ENCODE measurements around the gene PLXND1. TPM values are rescaled to one million over a fixed set of nuclear protein-coding genes. Genes with fewer than 3 reads are reported as not detected.
A peak's percentile ranks its signal among the peaks of the same experiment; 100 is the strongest.

PLXND1 gene
- total RNA-seq, 3 donors from 2014 or later (not counting 1 experiment from before 2014, with no cell fraction given) = 135 to 214 (median 189) TPM

DNA sequence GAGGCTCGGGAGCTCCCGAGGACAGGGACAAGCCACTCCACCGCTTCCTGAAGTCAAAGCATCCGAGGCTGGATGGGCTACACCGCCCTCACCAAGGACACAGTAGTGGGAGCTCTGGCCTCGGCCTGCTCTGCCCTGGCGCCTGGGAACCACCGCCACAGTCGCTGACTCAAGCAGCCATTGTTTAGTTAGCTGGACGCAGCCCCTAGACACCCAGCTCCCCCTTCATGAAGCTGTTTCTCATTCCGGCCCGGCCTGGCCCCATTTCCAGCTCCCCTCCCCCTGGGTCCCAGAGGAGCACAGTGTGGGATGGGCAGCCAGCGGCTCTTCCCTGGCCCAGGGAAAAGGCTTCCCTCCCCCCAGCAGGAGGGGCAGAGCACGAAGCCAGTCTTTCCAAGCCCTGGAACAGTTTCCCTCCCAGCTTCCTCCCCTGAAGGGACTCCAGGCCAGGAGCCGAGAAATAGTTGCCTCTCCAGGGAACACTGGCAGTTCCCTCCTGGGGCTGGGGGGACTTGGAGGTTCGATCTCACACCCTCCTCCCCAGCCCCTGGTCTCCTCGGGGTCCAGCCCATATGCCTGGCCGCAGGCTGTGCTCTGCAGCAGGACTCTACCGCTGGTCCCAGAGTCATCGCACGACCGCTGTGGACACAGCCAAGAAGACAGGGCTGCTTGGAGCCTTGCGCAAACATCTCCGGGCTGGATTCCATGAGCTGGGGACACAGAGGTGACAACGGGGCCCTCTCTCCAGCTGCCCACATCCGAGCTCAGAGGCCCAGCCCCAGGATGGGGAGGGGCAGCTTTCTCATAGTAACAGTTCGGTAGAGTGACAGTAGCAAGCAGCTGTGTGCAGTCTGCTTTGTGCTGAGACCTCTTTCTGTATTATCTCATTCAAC lies 10.0 kb downstream of the PLXND1 start:
- H3K4me3 ChIP-seq (ENCODE audit: low read length) = no peak overlapping the region
- WGBS (ENCODE audit: insufficient coverage) = 85% methylated on average over 26 of the region's 27 CpGs
- ATAC-seq = peak; percentile 27 to 61 (median 41)
- DNase-seq = peak in 1 of 2 donors; percentile 25
- TF ChIP-seq, protein P1, sequence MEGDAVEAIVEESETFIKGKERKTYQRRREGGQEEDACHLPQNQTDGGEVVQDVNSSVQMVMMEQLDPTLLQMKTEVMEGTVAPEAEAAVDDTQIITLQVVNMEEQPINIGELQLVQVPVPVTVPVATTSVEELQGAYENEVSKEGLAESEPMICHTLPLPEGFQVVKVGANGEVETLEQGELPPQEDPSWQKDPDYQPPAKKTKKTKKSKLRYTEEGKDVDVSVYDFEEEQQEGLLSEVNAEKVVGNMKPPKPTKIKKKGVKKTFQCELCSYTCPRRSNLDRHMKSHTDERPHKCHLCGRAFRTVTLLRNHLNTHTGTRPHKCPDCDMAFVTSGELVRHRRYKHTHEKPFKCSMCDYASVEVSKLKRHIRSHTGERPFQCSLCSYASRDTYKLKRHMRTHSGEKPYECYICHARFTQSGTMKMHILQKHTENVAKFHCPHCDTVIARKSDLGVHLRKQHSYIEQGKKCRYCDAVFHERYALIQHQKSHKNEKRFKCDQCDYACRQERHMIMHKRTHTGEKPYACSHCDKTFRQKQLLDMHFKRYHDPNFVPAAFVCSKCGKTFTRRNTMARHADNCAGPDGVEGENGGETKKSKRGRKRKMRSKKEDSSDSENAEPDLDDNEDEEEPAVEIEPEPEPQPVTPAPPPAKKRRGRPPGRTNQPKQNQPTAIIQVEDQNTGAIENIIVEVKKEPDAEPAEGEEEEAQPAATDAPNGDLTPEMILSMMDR (IDR thresholded peaks at IDR 0.05) = no peak
- H3K27ac ChIP-seq (ENCODE audit: low read length) = no peak overlapping the region
- peaks cover 53 to 81% of the 10 kb centered on the region in 2 donors for H3K4me1 Mint-ChIP-seq
- no peaks in the 10 kb centered on the region for H3K27me3 ChIP-seq (ENCODE audit: control insufficient read depth, insufficient read depth, low read length)
- H3K4me1 ChIP-seq (ENCODE audit: control insufficient read depth, insufficient read depth, low read length) = peaks cover 98% of the 10 kb centered on the region
- H3K36me3 Mint-ChIP-seq = no peaks in the 10 kb centered on the region
- intact Hi-C loops (cut with micrococcal nuclease) = no loop called here
- H3K27me3 Mint-ChIP-seq (ENCODE audit: low read depth in 2 of 2) = no peaks in the 10 kb centered on the region
- no peaks in the 10 kb centered on the region for H3K36me3 ChIP-seq (ENCODE audit: control insufficient read depth, insufficient read depth, low read length)
- H3K9me3 ChIP-seq (ENCODE audit: control insufficient read depth, insufficient read depth, low read length) = no peaks in the 10 kb centered on the region
- no peak overlapping the region for H3K27ac Mint-ChIP-seq
- no peaks in the 10 kb centered on the region for H3K9me3 Mint-ChIP-seq
- peak overlapping the region; percentile 42 for H3K4me3 Mint-ChIP-seq

DNA sequence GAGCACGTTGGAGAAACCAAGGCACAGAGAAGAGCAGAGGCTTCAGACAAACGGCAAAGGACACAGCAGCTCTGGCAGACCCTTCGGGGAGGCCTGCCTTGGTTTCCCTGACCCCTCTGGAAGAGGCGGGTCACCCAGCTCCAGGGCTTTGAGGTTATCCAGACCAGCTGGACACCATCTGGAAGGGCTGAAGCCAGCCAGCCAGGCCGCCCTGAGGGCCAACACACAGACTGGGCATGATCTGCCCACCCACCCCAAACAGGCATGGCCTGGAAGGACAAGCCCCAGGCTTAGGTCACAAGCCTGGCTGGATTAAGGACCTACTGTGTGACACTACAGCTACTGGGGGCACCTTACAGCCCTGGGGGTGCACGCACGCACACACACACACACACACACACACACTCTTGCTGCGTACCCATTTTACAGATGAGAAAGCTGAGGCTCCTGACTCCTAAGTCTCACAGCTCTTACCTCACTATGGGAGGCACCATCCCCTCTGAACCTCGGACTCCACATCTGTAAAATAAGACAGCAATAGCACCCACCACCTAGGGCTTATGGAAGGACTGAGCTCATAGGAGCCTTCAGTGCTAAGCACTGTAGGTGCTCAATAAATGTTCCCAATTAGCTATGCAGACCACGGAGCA lies 10.8 kb downstream of the PLXND1 start:
- no peak for DNase-seq
- H3K27me3 Mint-ChIP-seq (ENCODE audit: low read depth in 2 of 2) = no peaks in the 10 kb centered on the region
- H3K9me3 Mint-ChIP-seq = no peaks in the 10 kb centered on the region
- Histone ChIP-seq H3K27ac (ENCODE audit: low read length) (no peak overlapping the region), H3K27me3 (ENCODE audit: control insufficient read depth, insufficient read depth, low read length) (no peaks in the 10 kb centered on the region), H3K9me3 (ENCODE audit: control insufficient read depth, insufficient read depth, low read length) (no peaks in the 10 kb centered on the region), H3K4me1 (ENCODE audit: control insufficient read depth, insufficient read depth, low read length) (peaks cover 94% of the 10 kb centered on the region), H3K36me3 (ENCODE audit: control insufficient read depth, insufficient read depth, low read length) (no peaks in the 10 kb centered on the region), H3K4me3 (ENCODE audit: low read length) (no peak overlapping the region)
- H3K27ac Mint-ChIP-seq = no peak overlapping the region
- H3K4me1 Mint-ChIP-seq = peaks cover 49 to 78% of the 10 kb centered on the region in 2 donors
- peak overlapping the region; percentile 49 for H3K4me3 Mint-ChIP-seq
- H3K36me3 Mint-ChIP-seq = no peaks in the 10 kb centered on the region
- ATAC-seq = no peak
- WGBS (ENCODE audit: insufficient coverage) = 79% methylated on average over 10 of the region's 10 CpGs
- TF ChIP-seq, protein P1 (IDR thresholded peaks at IDR 0.05) = no peak
- intact Hi-C loops (cut with micrococcal nuclease) = no loop called here

DNA sequence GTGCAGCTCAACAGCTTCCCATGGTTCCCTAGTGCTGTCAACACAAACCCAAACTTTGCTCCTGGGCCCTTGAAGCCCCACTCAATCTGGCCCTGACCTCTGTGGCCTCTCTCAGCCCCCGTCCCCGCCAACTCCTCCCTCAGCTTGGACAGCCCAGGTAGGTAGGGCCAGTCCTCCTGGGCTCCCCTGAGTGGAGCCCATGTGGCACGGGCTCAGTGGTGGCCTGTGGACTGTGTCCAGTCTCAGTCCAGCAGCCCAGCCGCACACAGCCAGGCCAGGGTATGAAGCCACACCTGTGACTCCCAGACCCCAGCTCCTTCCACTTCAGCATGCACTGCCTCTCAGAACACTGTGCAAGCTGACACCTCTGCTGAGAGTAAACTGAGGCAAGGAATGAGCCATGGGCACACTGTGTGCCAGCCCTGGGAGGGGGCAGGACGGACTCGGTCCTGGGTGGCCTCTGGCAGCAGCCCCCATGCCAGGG lies 11.5 kb downstream of the PLXND1 start:
- no peak for DNase-seq
- Histone ChIP-seq H3K27me3 (ENCODE audit: control insufficient read depth, insufficient read depth, low read length) (no peaks in the 10 kb centered on the region), H3K27ac (ENCODE audit: low read length) (no peak overlapping the region), H3K4me3 (ENCODE audit: low read length) (no peak overlapping the region), H3K4me1 (ENCODE audit: control insufficient read depth, insufficient read depth, low read length) (peaks cover 94% of the 10 kb centered on the region), H3K9me3 (ENCODE audit: control insufficient read depth, insufficient read depth, low read length) (no peaks in the 10 kb centered on the region), H3K36me3 (ENCODE audit: control insufficient read depth, insufficient read depth, low read length) (no peaks in the 10 kb centered on the region)
- Mint-ChIP-seq H3K27ac (no peak overlapping the region), H3K4me1 (peaks cover 51 to 79% of the 10 kb centered on the region in 2 donors), H3K36me3 (no peaks in the 10 kb centered on the region), H3K4me3 (peak overlapping the region; percentile 49), H3K27me3 (ENCODE audit: low read depth in 2 of 2) (no peaks in the 10 kb centered on the region), H3K9me3 (no peaks in the 10 kb centered on the region)
- no peak for ATAC-seq
- TF ChIP-seq, protein P1 (IDR thresholded peaks at IDR 0.05) = no peak
- intact Hi-C loops (cut with micrococcal nuclease) = no loop called here
- 88% methylated on average over 6 of the region's 6 CpGs for WGBS (ENCODE audit: insufficient coverage)
